ENCODE data around the gene CHST15. TPM values are rescaled to one million over a fixed set of nuclear protein-coding genes. Genes with fewer than 3 reads are reported as not detected.

Gene CHST15
- total and polyA plus RNA-seq, 9 donors: 35.9 to 93.0 (median 52.5) TPM

DNA sequence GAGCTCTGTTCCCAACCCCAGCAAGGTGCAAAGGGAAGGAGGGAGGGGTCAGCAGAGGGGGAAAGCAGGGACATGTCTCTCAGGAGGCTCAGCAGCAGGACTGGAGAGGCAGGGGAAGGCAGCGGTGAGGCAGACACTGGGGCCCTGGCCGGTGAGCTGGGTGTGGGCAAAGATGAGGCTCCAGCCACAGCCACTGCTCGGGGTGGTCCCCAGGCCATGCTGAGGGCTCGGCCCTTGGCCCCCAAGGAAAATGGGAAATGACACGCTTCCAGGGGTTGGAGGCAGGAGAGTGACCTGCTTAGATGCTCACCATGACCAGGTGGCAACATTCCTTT, 35.4 kb upstream of the CHST15 start:
- no peak for DNase-seq
- Histone ChIP-seq H3K4me1 (ENCODE audit: insufficient read depth) (peaks cover 2% of the 10 kb centered on the region), H3K27ac (no peak overlapping the region), H3K4me3 (no peak overlapping the region), H3K9me3 (no peaks in the 10 kb centered on the region), H3K27me3 (no peaks in the 10 kb centered on the region), H3K36me3 (no peaks in the 10 kb centered on the region)
- WGBS, 3 donors: 96 to 100% (median 98%) methylated on average over 5 of the region's 5 CpGs
- TF ChIP-seq, protein P1, sequence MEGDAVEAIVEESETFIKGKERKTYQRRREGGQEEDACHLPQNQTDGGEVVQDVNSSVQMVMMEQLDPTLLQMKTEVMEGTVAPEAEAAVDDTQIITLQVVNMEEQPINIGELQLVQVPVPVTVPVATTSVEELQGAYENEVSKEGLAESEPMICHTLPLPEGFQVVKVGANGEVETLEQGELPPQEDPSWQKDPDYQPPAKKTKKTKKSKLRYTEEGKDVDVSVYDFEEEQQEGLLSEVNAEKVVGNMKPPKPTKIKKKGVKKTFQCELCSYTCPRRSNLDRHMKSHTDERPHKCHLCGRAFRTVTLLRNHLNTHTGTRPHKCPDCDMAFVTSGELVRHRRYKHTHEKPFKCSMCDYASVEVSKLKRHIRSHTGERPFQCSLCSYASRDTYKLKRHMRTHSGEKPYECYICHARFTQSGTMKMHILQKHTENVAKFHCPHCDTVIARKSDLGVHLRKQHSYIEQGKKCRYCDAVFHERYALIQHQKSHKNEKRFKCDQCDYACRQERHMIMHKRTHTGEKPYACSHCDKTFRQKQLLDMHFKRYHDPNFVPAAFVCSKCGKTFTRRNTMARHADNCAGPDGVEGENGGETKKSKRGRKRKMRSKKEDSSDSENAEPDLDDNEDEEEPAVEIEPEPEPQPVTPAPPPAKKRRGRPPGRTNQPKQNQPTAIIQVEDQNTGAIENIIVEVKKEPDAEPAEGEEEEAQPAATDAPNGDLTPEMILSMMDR (IDR thresholded peaks at IDR 0.05): no peak
- TF ChIP-seq POLR2A (IDR thresholded peaks at IDR 0.05): no peak
- no peak for TF ChIP-seq EP300 (IDR thresholded peaks at IDR 0.05)
- intact Hi-C loops (cut with DNase I): no loop called here

DNA sequence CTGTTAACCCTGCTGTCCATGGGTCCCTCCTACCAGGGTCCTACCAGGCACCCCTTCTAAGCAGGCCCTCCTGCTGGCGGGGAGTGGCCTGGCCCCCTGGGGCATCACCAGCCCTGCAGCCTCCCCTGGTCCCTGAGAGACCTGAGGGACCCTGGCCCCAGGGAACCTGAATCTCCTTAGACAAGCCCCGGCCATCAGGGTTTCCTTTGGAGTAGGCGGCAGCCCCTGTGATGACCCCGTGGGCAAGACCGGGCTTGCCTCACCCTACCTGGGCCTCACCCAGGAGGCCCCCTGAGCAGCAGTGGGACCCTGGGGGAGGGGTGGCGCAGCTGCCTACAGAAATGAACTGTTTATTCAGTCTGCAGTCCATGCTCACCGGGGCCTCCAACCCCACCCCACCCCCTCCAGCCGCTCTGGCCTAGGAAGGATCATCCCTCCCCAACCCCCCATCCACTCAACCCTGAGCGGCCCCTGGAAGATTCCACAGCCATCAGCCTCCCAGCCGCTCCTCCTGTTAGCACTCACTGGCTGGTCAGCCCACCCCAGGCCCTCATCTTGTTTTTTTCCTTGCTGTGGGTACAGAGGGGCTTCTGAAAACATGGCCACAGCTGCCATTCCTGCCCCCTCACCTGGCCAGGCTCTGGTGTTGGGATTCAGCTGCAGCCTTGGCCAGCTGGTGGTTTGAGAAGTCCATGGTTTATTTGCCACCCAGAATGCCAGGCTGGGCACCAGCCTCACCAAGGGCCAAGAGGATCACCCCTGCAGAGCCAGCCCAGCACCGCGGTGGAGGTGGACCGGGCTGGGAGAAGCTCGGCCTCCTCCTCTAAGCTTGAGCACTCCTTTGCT, 34.8 kb upstream of the CHST15 start:
- Histone ChIP-seq H3K27ac (no peak overlapping the region), H3K9me3 (no peaks in the 10 kb centered on the region), H3K4me1 (ENCODE audit: insufficient read depth) (peaks cover 2% of the 10 kb centered on the region), H3K27me3 (no peaks in the 10 kb centered on the region), H3K4me3 (no peak overlapping the region), H3K36me3 (no peaks in the 10 kb centered on the region)
- WGBS, 3 donors: 93 to 95% (median 94%) methylated on average over 12 to 14 of the region's 14 CpGs
- intact Hi-C loops (cut with DNase I): no loop called here
- TF ChIP-seq, protein P1 (IDR thresholded peaks at IDR 0.05): no peak
- TF ChIP-seq EP300 (IDR thresholded peaks at IDR 0.05): no peak
- TF ChIP-seq POLR2A (IDR thresholded peaks at IDR 0.05): no peak
- DNase-seq: no peak

GRCh38 chr10:124127563-124127962, 34.2 kb upstream of the CHST15 start:
- Histone ChIP-seq H3K4me3 (no peak overlapping the region), H3K4me1 (ENCODE audit: insufficient read depth) (peaks cover 2% of the 10 kb centered on the region), H3K36me3 (no peaks in the 10 kb centered on the region), H3K27ac (no peak overlapping the region), H3K27me3 (no peaks in the 10 kb centered on the region), H3K9me3 (no peaks in the 10 kb centered on the region)
- DNase-seq: no peak
- TF ChIP-seq POLR2A (IDR thresholded peaks at IDR 0.05) (no peak), EP300 (IDR thresholded peaks at IDR 0.05) (no peak)
- TF ChIP-seq, protein P1 (IDR thresholded peaks at IDR 0.05): no peak
- intact Hi-C loops (cut with DNase I): no loop called here
- WGBS, 3 donors: 83 to 99% (median 93%) methylated on average over 8 to 9 of the region's 9 CpGs

DNA sequence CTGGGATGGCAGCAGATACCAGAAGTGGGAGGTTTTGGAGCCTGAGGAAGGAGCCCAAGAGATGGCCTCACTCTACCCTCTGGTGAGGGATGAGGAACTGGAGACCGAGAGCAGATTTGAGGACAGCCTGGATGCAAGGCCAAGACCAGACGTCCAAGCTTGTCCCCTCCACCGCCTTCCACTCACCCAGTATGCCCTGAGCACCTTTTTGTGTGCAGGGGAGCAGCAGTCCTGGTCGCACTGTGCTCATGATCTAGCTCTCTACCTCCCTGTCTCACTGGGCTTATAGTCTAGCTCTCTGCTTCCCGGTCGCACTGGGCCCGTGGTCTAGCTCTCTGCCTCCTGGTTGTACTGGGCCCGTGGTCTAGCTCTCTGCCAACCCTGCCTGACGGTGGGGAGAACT, 33.6 kb upstream of the CHST15 start:
- Histone ChIP-seq H3K36me3 (no peaks in the 10 kb centered on the region), H3K27ac (no peak overlapping the region)
- intact Hi-C loops (cut with DNase I): no loop called here

More for the DNA sequence above, 33.6 kb upstream of the CHST15 start:
- Histone ChIP-seq H3K4me3 (no peak overlapping the region), H3K9me3 (no peaks in the 10 kb centered on the region), H3K4me1 (ENCODE audit: insufficient read depth) (peaks cover 2% of the 10 kb centered on the region), H3K27me3 (no peaks in the 10 kb centered on the region)
- WGBS, 3 donors: 92 to 97% (median 96%) methylated on average over 9 of the region's 9 CpGs
- DNase-seq: no peak
- TF ChIP-seq, protein P1 (IDR thresholded peaks at IDR 0.05): no peak
- TF ChIP-seq POLR2A (IDR thresholded peaks at IDR 0.05) (no peak), EP300 (IDR thresholded peaks at IDR 0.05) (no peak)

All from ovary (tissue), 9 donors.